Psoas muscle (tissue), 8 donors: Measurements from ENCODE around the gene AKIRIN2. TPM values are rescaled to one million over a fixed set of nuclear protein-coding genes. Genes with fewer than 3 reads are reported as not detected.

Experiments
- ATAC-seq, 4 donors: fragments of 200-7000 bp; cut with Tn5 transposase; one replicate each; pipeline ENCODE4 v1.9.1; 2020; ENCODE audit warnings: moderate library complexity in 3 of 4, mild to moderate bottlenecking in 2 of 4
- DNase-seq, 2 donors: peaks; one replicate each; pipeline ENCODE4 v3.0.0-alpha.2; 2020
- H3K27ac ChIP-seq: fragments of 200-600 bp; one replicate; pipeline ENCODE4 v1.8.0; 2022
- H3K27me3 ChIP-seq, 3 donors: fragments of 200-600 bp in 1 of 3; one replicate each; pipeline versions ENCODE4 v1.6.1 to v1.8.0; 2013 to 2022; ENCODE audit warnings: low read length in 2 of 3, mild to moderate bottlenecking in 2 of 3, moderate library complexity in 1 of 3; ENCODE audit not compliant: insufficient read depth in 3 of 3
- H3K36me3 ChIP-seq, 2 donors: fragments of 200-600 bp in 1 of 2; one replicate each; pipeline versions ENCODE4 v1.6.1 to v1.8.0; 2013 to 2022; ENCODE audit warnings: low read depth in 1 of 2, mild to moderate bottlenecking in 1 of 2, moderate library complexity in 1 of 2; ENCODE audit not compliant: insufficient read depth in 1 of 2
- H3K4me1 ChIP-seq: fragments of 200-600 bp; one replicate; pipeline ENCODE4 v1.8.0; 2022
- H3K4me3 ChIP-seq: fragments of 200-600 bp; one replicate; pipeline ENCODE4 v1.8.0; 2022; ENCODE audit warnings: mild to moderate bottlenecking
- H3K9me3 ChIP-seq: fragments of 200-600 bp; one replicate; pipeline ENCODE4 v1.8.0; 2022
- CTCF ChIP-seq: fragments of 200-600 bp; IDR thresholded peaks from one replicate; pipeline ENCODE4 v1.8.0; 2022; ENCODE audit warnings: antibody characterized with exemption
- WGBS, 3 donors: extraction: QIAGEN DNeasy Blood & Tissue Kit; methylation state at CpG; one replicate each; pipeline versions ENCODE4 v1.1.6 to v1.1.7; 2013; 5-methylcytosine and 5-hydroxymethylcytosine counted together
- intact Hi-C, 2 donors: fragments of 100-400 bp; cut with DNase I; formaldehyde crosslinking; loops; one replicate each; pipeline versions ENCODE4 v1.11.0 to v1.14.2; 2022
- polyA plus RNA-seq, 3 donors: library from polyadenylated mRNA; stranded (reverse); fragments of 200-250 nt; gene quantifications; one replicate each; pipeline ENCODE4 v1.2.3, GENCODE V29; 2013
- total RNA-seq, 4 donors: library from RNA; stranded (reverse); fragmentation: NEBNext Ultra II Directional in 2 of 4; extraction: Animal tissue kit (Norgen Biotek cat#: 25700) in 2 of 4; gene quantifications; one replicate each; pipeline versions ENCODE4 v1.2.1 to v1.2.4, GENCODE V29; 2021 to 2023
- donor health status: healthy with polysubstance abuse.
- donor health status: DM: no; HTN: no; CAD: no; lungs with moderate emphysema.
- donor health status: Bipolar disorder and iron deficiency.
- donor health status: healthy.
- donor health status: DM: yes; HTN: yes; CAD: no.
- donor health status: DM: no; HTN: no; CAD: no.
- donor health status: DM: no; HTN: no; CAD: no.
- donor health status: DM: yes; HTN: yes; CAD: no.

Gene AKIRIN2
- total and polyA plus RNA-seq, 7 donors: 65.0 to 188 (median 127) TPM

- H3K4me1 ChIP-seq: peaks cover 31% of the 10 kb centered on the region
- H3K27me3 ChIP-seq: no peaks in the 10 kb centered on the region
- H3K9me3 ChIP-seq: no peaks in the 10 kb centered on the region
- peaks cover 0 to 32% of the 10 kb centered on the region in 2 donors for H3K36me3 ChIP-seq
- intact Hi-C loops: no loop called here
- DNase-seq: no peak
- H3K4me3 ChIP-seq: no peak overlapping the region
- peak overlapping the region; percentile 67 for H3K27ac ChIP-seq
- no peak for ATAC-seq
- TF ChIP-seq CTCF: no peak
Observed at GRCh38 chr6:87664921-87665485, 37.0 kb downstream of the AKIRIN2 start.

GRCh38 chr6:87663434-87663833 lies 38.6 kb downstream of the AKIRIN2 start:
- peak in 1 of 4 donors; percentile 18 for ATAC-seq
- 45 to 56% (median 55%) methylated on average over 2 of the region's 2 CpGs for WGBS, 3 donors

GRCh38 chr6:87661503-87661902 lies 40.5 kb downstream of the AKIRIN2 start:
- intact Hi-C loops: no loop called here
- Histone ChIP-seq H3K9me3 (no peaks in the 10 kb centered on the region), H3K4me1 (peaks cover 46% of the 10 kb centered on the region), H3K36me3 (peaks cover 0 to 18% of the 10 kb centered on the region in 2 donors), H3K4me3 (no peak overlapping the region), H3K27me3 (no peaks in the 10 kb centered on the region), H3K27ac (peak overlapping the region; percentile 67)
- WGBS, 3 donors: 17 to 56% (median 31%) methylated on average over 1 of the region's 1 CpG
- ATAC-seq (peak; percentile 31 to 65 (median 50)), DNase-seq (no peak)
- TF ChIP-seq CTCF: no peak

More at GRCh38 chr6:87663434-87663833, 38.6 kb downstream of the AKIRIN2 start:
- intact Hi-C loops: no loop called here
- Histone ChIP-seq H3K36me3 (peaks cover 0 to 21% of the 10 kb centered on the region in 2 donors), H3K27me3 (no peaks in the 10 kb centered on the region), H3K4me1 (peaks cover 44% of the 10 kb centered on the region), H3K9me3 (no peaks in the 10 kb centered on the region), H3K27ac (peak overlapping the region; percentile 67), H3K4me3 (no peak overlapping the region)
- TF ChIP-seq CTCF: no peak
- no peak for DNase-seq

GRCh38 chr6:87661016-87661415 lies 41.0 kb downstream of the AKIRIN2 start:
- H3K27ac ChIP-seq: peak overlapping the region; percentile 67
- no peak for TF ChIP-seq CTCF
- no peak for DNase-seq
- no peak overlapping the region for H3K4me3 ChIP-seq
- ATAC-seq: peak; percentile 20 to 48 (median 35)
- intact Hi-C loops: no loop called here
- peaks cover 0 to 20% of the 10 kb centered on the region in 2 donors for H3K36me3 ChIP-seq
- H3K9me3 ChIP-seq: no peaks in the 10 kb centered on the region
- WGBS, 3 donors: 41 to 79% (median 58%) methylated on average over 1 of the region's 1 CpG
- H3K4me1 ChIP-seq: peaks cover 46% of the 10 kb centered on the region
- H3K27me3 ChIP-seq: no peaks in the 10 kb centered on the region
